Mesendoderm (in vitro differentiated cells): ENCODE results near the gene IL23R.

ENCODE experiments used
- DNase-seq: peaks from one replicate; pipeline ENCODE4 v3.0.0; 2013
- H2AK5ac ChIP-seq: 2 replicates; pipeline ENCODE4 v1.6.1; 2013; ENCODE audit warnings: low read length, inconsistent platforms
- H2BK120ac ChIP-seq: 2 replicates; pipeline ENCODE4 v1.6.1; 2013; ENCODE audit warnings: low read depth, mild to moderate bottlenecking, low read length, moderate library complexity, mixed read lengths
- H2BK15ac ChIP-seq: replicated peaks from 2 replicates; pipeline ENCODE4 v1.6.1; 2013; ENCODE audit warnings: low read depth, mild to moderate bottlenecking, moderate library complexity
- H2BK5ac ChIP-seq: 2 replicates; pipeline ENCODE4 v1.6.1; 2013; ENCODE audit warnings: low read length, inconsistent platforms
- H3K18ac ChIP-seq: 2 replicates; pipeline ENCODE4 v1.6.1; 2013; ENCODE audit warnings: mild to moderate bottlenecking, low read length, mixed read lengths
- H3K23ac ChIP-seq: one replicate; pipeline ENCODE4 v1.6.1; 2013; ENCODE audit warnings: low read length
- H3K27ac ChIP-seq: 2 replicates; pipeline ENCODE4 v1.5.1; 2013; ENCODE audit warnings: low read depth, mild to moderate bottlenecking, inconsistent platforms, low read length, moderate library complexity
- H3K27me3 ChIP-seq: 2 replicates; pipeline ENCODE4 v1.6.1; 2013; ENCODE audit warnings: low read length, control low read depth, mild to moderate bottlenecking, inconsistent platforms; ENCODE audit not compliant: insufficient read depth, poor library complexity
- H3K36me3 ChIP-seq: 2 replicates; pipeline ENCODE4 v1.6.1; 2013; ENCODE audit warnings: low read length, inconsistent platforms; ENCODE audit not compliant: control insufficient read depth, insufficient read depth
- H3K4ac ChIP-seq: one replicate; pipeline ENCODE4 v1.6.1; 2013; ENCODE audit warnings: low read depth, mild to moderate bottlenecking, low read length, moderate library complexity
- H3K4me1 ChIP-seq: 2 replicates; pipeline ENCODE4 v1.6.1; 2013; ENCODE audit warnings: low read depth, low read length, inconsistent platforms; ENCODE audit not compliant: control insufficient read depth
- H3K4me2 ChIP-seq: 2 replicates; pipeline ENCODE4 v1.6.1; 2013; ENCODE audit warnings: low read length
- H3K4me3 ChIP-seq: 2 replicates; pipeline ENCODE4 v1.5.1; 2013; ENCODE audit warnings: mild to moderate bottlenecking, low read length
- H3K56ac ChIP-seq: one replicate; pipeline ENCODE4 v1.6.1; 2013; ENCODE audit warnings: low read length
- H3K79me1 ChIP-seq: 2 replicates; pipeline ENCODE4 v1.6.1; 2013; ENCODE audit warnings: low read length, inconsistent platforms
- H3K79me2 ChIP-seq: 2 replicates; pipeline ENCODE4 v1.6.1; 2013; ENCODE audit warnings: mild to moderate bottlenecking, low read length; ENCODE audit not compliant: control insufficient read depth, insufficient read depth
- H3K9ac ChIP-seq: 2 replicates; pipeline ENCODE4 v1.6.1; 2013; ENCODE audit warnings: low read length, inconsistent platforms
- H4K5ac ChIP-seq: one replicate; pipeline ENCODE4 v1.6.1; 2013; ENCODE audit warnings: low read length
- H4K8ac ChIP-seq: one replicate; pipeline ENCODE4 v1.6.1; 2013; ENCODE audit warnings: low read depth, mild to moderate bottlenecking, control low read depth, low read length, moderate library complexity
- WGBS: extraction: QIAGEN DNeasy Blood & Tissue Kit; methylation state at CpG from one replicate; pipeline ENCODE4 v1.1.7; 2013; ENCODE audit warnings: low lambda C conversion rate, missing lambda C conversion rate; ENCODE audit not compliant: insufficient coverage; ENCODE audit errors: extremely low coverage; 5-methylcytosine and 5-hydroxymethylcytosine counted together

The IL23R gene

DNA sequence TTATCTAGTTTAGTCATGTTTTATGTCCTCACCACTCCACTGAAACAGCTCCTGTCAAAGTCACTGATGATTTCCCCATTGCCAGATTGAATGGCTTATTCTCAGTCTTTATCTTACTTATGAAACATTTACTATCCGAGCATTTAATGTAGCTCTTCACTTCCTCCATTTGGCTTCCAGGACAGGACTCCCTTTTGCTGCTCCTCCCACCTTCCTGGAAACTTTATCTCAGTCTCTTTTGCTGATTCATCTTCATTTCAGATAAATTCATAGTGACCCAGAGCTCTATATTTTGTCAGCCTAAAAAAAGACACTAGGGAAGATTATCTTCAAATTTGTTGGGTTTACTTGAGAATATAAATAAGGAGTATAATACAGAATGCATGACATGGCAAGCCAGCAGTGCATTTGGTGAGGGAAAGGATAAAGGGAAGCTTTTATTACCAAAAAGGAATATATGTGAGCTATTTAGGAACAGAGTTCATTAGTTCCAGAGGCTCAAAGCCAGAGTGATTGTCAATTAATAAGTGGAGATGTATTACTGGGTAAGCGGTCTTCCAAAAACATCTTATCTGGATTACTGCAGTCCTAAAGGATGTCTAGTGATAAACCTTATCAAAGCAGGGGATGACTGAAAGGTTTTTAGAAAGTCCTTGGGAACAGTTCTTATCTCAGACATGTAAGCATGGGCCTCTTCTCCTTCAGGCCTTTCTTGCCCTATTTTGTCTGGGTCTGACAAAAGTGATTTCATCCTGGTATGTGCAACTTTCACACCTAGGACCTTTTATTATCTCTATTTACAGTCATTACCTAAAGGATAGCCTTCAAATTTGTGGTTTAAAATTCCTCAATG, 25.6 kb downstream of the IL23R start:
- H3K23ac ChIP-seq, result no peak overlapping the region
- H3K36me3 ChIP-seq, result no peaks in the 10 kb centered on the region
- no peaks in the 10 kb centered on the region for H3K4me1 ChIP-seq
- H4K8ac ChIP-seq, result no peak overlapping the region
- no peak overlapping the region for H3K27ac ChIP-seq
- H4K5ac ChIP-seq, result no peak overlapping the region
- H3K4me2 ChIP-seq, result no peak overlapping the region
- no peak overlapping the region for H2BK15ac ChIP-seq
- no peak overlapping the region for H2BK120ac ChIP-seq
- H3K27me3 ChIP-seq, result no peaks in the 10 kb centered on the region
- no peak overlapping the region for H3K9ac ChIP-seq
- no peak overlapping the region for H3K18ac ChIP-seq
- no peak for DNase-seq
- H3K79me2 ChIP-seq, result no peaks in the 10 kb centered on the region
- H3K56ac ChIP-seq, result no peak overlapping the region
- no peak overlapping the region for H2AK5ac ChIP-seq
- no CpG with 5 or more reads among the region's 2 CpGs for WGBS
- no peak overlapping the region for H2BK5ac ChIP-seq
- no peak overlapping the region for H3K4ac ChIP-seq
- no peaks in the 10 kb centered on the region for H3K79me1 ChIP-seq
- no peak overlapping the region for H3K4me3 ChIP-seq

DNA sequence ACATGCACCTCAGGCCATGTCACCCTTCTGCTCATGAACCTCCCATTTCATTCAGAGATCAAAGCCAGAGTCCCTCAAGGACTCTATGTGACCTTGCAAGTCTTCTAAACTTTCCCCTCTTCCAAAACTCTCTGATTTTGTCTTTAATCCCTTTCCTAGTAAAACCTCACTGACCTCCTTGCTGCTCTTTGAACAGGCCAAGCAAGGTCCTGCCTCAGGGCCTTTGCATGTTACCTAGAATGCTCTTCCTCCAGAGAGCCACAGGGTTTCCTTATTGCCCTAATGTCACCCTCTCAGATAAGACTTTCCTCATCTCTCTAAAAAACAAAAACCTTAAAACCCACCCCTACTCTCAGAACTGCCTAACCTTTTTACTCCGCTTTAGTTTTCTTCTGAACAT, 26.6 kb downstream of the IL23R start:
- H3K18ac ChIP-seq, result no peak overlapping the region
- no peaks in the 10 kb centered on the region for H3K79me2 ChIP-seq
- H2BK15ac ChIP-seq, result no peak overlapping the region
- 100% methylated on average over 1 of the region's 1 CpG for WGBS
- no peak overlapping the region for H3K4me2 ChIP-seq
- no peak overlapping the region for H2AK5ac ChIP-seq
- H3K27ac ChIP-seq, result no peak overlapping the region
- H2BK5ac ChIP-seq, result no peak overlapping the region
- H3K27me3 ChIP-seq, result no peaks in the 10 kb centered on the region
- no peak overlapping the region for H3K4me3 ChIP-seq
- no peaks in the 10 kb centered on the region for H3K4me1 ChIP-seq
- H3K56ac ChIP-seq, result no peak overlapping the region
- H3K4ac ChIP-seq, result no peak overlapping the region
- no peak overlapping the region for H3K9ac ChIP-seq
- H4K8ac ChIP-seq, result no peak overlapping the region
- DNase-seq, result no peak
- H3K23ac ChIP-seq, result no peak overlapping the region
- no peaks in the 10 kb centered on the region for H3K36me3 ChIP-seq
- no peak overlapping the region for H2BK120ac ChIP-seq
- no peaks in the 10 kb centered on the region for H3K79me1 ChIP-seq
- H4K5ac ChIP-seq, result no peak overlapping the region

DNA sequence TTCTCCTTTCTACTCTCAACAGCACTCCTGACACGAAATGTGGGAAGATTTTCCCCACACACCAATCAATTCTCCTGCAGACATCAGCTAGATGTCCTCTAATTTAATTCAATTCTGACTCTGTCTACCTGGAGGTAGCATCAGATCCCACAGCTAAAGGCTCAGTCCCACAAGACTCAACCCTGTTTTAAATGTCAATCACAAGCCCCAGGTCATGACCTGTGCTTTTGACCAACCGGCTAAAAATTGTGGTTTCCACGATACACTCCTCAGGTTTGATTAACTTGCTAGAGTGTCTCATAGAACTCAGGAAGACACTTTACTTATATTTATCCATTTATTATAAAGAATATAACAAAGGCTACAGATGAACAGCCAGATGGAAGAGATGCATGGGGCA, 27.4 kb downstream of the IL23R start:
- Histone ChIP-seq H3K4ac (no peak overlapping the region), H3K23ac (no peak overlapping the region), H2AK5ac (no peak overlapping the region), H2BK15ac (no peak overlapping the region), H3K56ac (no peak overlapping the region), H3K36me3 (no peaks in the 10 kb centered on the region), H2BK120ac (no peak overlapping the region), H3K4me3 (no peak overlapping the region), H3K27me3 (no peaks in the 10 kb centered on the region), H3K4me2 (no peak overlapping the region), H3K79me1 (no peaks in the 10 kb centered on the region), H2BK5ac (no peak overlapping the region), H3K18ac (no peak overlapping the region), H3K4me1 (no peaks in the 10 kb centered on the region), H4K8ac (no peak overlapping the region), H3K27ac (no peak overlapping the region), H4K5ac (no peak overlapping the region), H3K79me2 (no peaks in the 10 kb centered on the region), H3K9ac (no peak overlapping the region)
- DNase-seq, result no peak
- no CpG with 5 or more reads among the region's 3 CpGs for WGBS

DNA sequence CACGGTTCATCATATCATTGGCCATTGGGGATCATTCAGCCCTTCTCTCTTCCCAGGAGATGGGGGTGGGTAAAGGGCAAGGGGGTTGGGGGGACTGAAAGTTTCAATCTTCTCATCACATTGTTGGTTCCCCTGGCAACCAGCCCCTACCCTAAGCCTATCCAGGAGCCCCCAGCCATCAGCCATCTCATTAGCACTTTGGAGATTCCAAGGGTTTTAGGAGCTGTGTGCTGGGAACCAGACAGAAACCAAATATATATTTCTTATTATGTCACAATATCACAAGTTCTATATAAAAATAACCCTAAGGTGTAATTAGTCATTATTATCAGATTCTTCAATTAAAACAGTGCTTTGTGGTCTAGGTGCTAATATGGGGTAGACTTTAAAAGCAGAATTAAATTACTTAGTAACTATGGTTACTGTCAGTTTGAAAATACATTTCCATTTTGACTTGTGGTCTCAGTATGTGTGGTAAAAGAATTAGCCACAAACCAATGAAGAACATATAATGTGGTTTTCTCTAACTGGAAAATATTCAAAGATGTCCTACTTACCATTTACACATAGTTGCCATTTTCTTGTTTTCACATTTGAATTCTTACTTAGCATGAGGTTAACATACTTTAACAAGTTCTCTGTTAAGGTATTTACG, 28.1 kb downstream of the IL23R start:
- H3K4ac ChIP-seq, result no peak overlapping the region
- no peak overlapping the region for H4K5ac ChIP-seq
- H4K8ac ChIP-seq, result no peak overlapping the region
- no peaks in the 10 kb centered on the region for H3K79me2 ChIP-seq
- H3K27ac ChIP-seq, result no peak overlapping the region
- no CpG with 5 or more reads among the region's 2 CpGs for WGBS
- no peak overlapping the region for H3K9ac ChIP-seq
- H2BK5ac ChIP-seq, result no peak overlapping the region
- no peaks in the 10 kb centered on the region for H3K79me1 ChIP-seq
- no peak overlapping the region for H2AK5ac ChIP-seq
- no peaks in the 10 kb centered on the region for H3K36me3 ChIP-seq
- no peak overlapping the region for H3K56ac ChIP-seq
- peak; percentile 16 for DNase-seq
- no peak overlapping the region for H3K4me3 ChIP-seq
- H3K4me2 ChIP-seq, result no peak overlapping the region
- no peaks in the 10 kb centered on the region for H3K4me1 ChIP-seq
- H3K18ac ChIP-seq, result no peak overlapping the region
- no peak overlapping the region for H2BK120ac ChIP-seq
- H3K27me3 ChIP-seq, result no peaks in the 10 kb centered on the region
- no peak overlapping the region for H2BK15ac ChIP-seq
- no peak overlapping the region for H3K23ac ChIP-seq

DNA sequence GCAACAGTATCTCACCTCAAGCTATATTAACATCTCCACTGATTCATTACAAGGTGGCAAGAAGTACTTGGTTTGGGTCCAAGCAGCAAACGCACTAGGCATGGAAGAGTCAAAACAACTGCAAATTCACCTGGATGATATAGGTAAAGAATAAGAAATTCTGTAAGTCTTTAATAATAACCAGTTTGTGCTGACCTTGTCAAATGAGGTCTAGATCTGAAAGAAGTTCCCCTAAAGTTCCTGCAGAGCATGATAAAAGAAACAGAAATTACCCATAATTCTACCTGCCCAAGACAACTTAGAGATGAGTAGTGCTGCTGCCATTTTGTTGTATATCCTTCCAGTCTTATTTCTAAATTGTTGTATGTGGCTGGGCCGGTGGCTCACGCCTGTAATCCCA, 34.5 kb downstream of the IL23R start:
- no peak overlapping the region for H3K23ac ChIP-seq
- no CpG with 5 or more reads among the region's 3 CpGs for WGBS

More for the DNA sequence above, 34.5 kb downstream of the IL23R start:
- Histone ChIP-seq H3K4me1 (no peaks in the 10 kb centered on the region), H3K9ac (no peak overlapping the region), H2BK5ac (no peak overlapping the region), H3K79me2 (no peaks in the 10 kb centered on the region), H3K79me1 (no peaks in the 10 kb centered on the region), H2BK120ac (no peak overlapping the region), H3K4ac (no peak overlapping the region), H3K18ac (no peak overlapping the region), H4K8ac (no peak overlapping the region), H2AK5ac (no peak overlapping the region), H3K27ac (no peak overlapping the region), H3K36me3 (no peaks in the 10 kb centered on the region), H3K27me3 (no peaks in the 10 kb centered on the region), H4K5ac (no peak overlapping the region), H3K56ac (no peak overlapping the region), H3K4me3 (no peak overlapping the region), H3K4me2 (no peak overlapping the region), H2BK15ac (no peak overlapping the region)
- no peak for DNase-seq
